ENCODE measurements around the gene RABGGTA. TPM values are rescaled to one million over a fixed set of nuclear protein-coding genes. Genes with fewer than 3 reads are reported as not detected.

The RABGGTA gene
- total RNA-seq, 2 experiments from 2014 or later: 37.6 to 42.7 TPM

- DNase-seq (no peak), ATAC-seq (no peak)
- Mint-ChIP-seq H3K9me3 (no peaks in the 10 kb centered on the region), H3K27me3 (no peaks in the 10 kb centered on the region), H3K36me3 (ENCODE audit: low read depth) (no peaks in the 10 kb centered on the region), H3K27ac (no peak overlapping the region), H3K4me1 (ENCODE audit: low read depth) (no peaks in the 10 kb centered on the region), H3K4me3 (no peak overlapping the region)
- CTCF ChIA-PET: interaction anchor here (1.1 kb wide), 1 partner anchor 48 kb away, joined by 3 read pairs; no protein-coding TSS in a partner anchor
- POLR2A ChIA-PET: interaction anchor here (2.0 kb wide), 1 partner anchor 10 kb away, joined by 10 read pairs; the partner anchor contains the start of gene RABGGTA
- TF ChIP-seq CTCF (IDR thresholded peaks at IDR 0.05): no peak
- intact Hi-C loops (cut with micrococcal nuclease): no loop called here
Measured at GRCh38 chr14:24260780-24261157, 10.6 kb downstream of the RABGGTA start.

- intact Hi-C loops (cut with micrococcal nuclease): no loop called here
- CTCF ChIA-PET: interaction anchor here (1.1 kb wide), 1 partner anchor 49 kb away, joined by 3 read pairs; no protein-coding TSS in a partner anchor
- Mint-ChIP-seq H3K4me3 (no peak overlapping the region), H3K4me1 (ENCODE audit: low read depth) (no peaks in the 10 kb centered on the region), H3K27me3 (no peaks in the 10 kb centered on the region), H3K9me3 (no peaks in the 10 kb centered on the region), H3K36me3 (ENCODE audit: low read depth) (no peaks in the 10 kb centered on the region), H3K27ac (no peak overlapping the region)
- no peak for ATAC-seq
- POLR2A ChIA-PET: interaction anchor here (2.0 kb wide), 1 partner anchor 11 kb away, joined by 10 read pairs; the partner anchor contains the start of gene RABGGTA
- no peak for TF ChIP-seq CTCF (IDR thresholded peaks at IDR 0.05)
- DNase-seq: no peak
Measured at GRCh38 chr14:24260026-24260779, 11.2 kb downstream of the RABGGTA start.

GRCh38 chr14:24259282-24260025 lies 11.9 kb downstream of the RABGGTA start:
- Mint-ChIP-seq H3K36me3 (ENCODE audit: low read depth) (no peaks in the 10 kb centered on the region), H3K27me3 (no peaks in the 10 kb centered on the region), H3K27ac (no peak overlapping the region), H3K4me3 (no peak overlapping the region), H3K4me1 (ENCODE audit: low read depth) (no peaks in the 10 kb centered on the region), H3K9me3 (no peaks in the 10 kb centered on the region)
- no peak for DNase-seq
- CTCF ChIA-PET: interaction anchor here (1.0 to 27.8 kb wide), 2 partner anchors 17 to 41 kb away, joined by 3 to 873 read pairs; partner anchors contain the start of genes CIDEB, DHRS1, LTB4R and LTB4R2
- intact Hi-C loops (cut with micrococcal nuclease): no loop called here
- no peak for ATAC-seq
- POLR2A ChIA-PET: interaction anchor here (1.0 kb wide), 1 partner anchor 11 kb away, joined by 3 read pairs; no protein-coding TSS in a partner anchor
- TF ChIP-seq CTCF (IDR thresholded peaks at IDR 0.05): no peak

GRCh38 chr14:24258548-24259265 lies 12.7 kb downstream of the RABGGTA start:
- CTCF ChIA-PET: interaction anchor here (0.8 to 27.8 kb wide), 5 partner anchors 11 to 42 kb away, joined by 3 to 873 read pairs (median 7); partner anchors contain the start of genes CIDEB, DHRS1, LTB4R and LTB4R2
- no peak overlapping the region for H3K4me3 Mint-ChIP-seq

More at GRCh38 chr14:24258548-24259265, 12.7 kb downstream of the RABGGTA start:
- Mint-ChIP-seq H3K4me1 (ENCODE audit: low read depth) (no peaks in the 10 kb centered on the region), H3K36me3 (ENCODE audit: low read depth) (no peaks in the 10 kb centered on the region), H3K27me3 (no peaks in the 10 kb centered on the region), H3K27ac (no peak overlapping the region), H3K9me3 (no peaks in the 10 kb centered on the region)
- DNase-seq (no peak), ATAC-seq (no peak)
- POLR2A ChIA-PET: interaction anchor here (1.0 to 4.4 kb wide), 3 partner anchors 12 to 37 kb away, joined by 3 to 21 read pairs (median 3); partner anchors contain the start of gene RABGGTA
- no peak for TF ChIP-seq CTCF (IDR thresholded peaks at IDR 0.05)
- intact Hi-C loops (cut with micrococcal nuclease): no loop called here

Measured in activated CD8-positive, alpha-beta T cell treated with anti-CD3 and anti-CD28 coated beads for 36 hours (primary cell).